ENCODE measurements around the gene GNAI3.

GNAI3 gene

GRCh38 chr1:109548321-109549267 is at the start of gene GNAI3:
TSS of gene GNAI3 (plus strand) at chr1:109548615. CDS start at chr1:109548721, 106 bp downstream.
- DNase-seq (ENCODE audit: low spot score), result peak; percentile 97

GRCh38 chr1:109499081-109499480 is 49.3 kb upstream of the GNAI3 start:
- no peak for DNase-seq (ENCODE audit: low spot score)

- DNase-seq (ENCODE audit: low spot score), result no peak
These were observed 48.5 kb upstream of the GNAI3 start for GRCh38 chr1:109499661-109500536.

DNA sequence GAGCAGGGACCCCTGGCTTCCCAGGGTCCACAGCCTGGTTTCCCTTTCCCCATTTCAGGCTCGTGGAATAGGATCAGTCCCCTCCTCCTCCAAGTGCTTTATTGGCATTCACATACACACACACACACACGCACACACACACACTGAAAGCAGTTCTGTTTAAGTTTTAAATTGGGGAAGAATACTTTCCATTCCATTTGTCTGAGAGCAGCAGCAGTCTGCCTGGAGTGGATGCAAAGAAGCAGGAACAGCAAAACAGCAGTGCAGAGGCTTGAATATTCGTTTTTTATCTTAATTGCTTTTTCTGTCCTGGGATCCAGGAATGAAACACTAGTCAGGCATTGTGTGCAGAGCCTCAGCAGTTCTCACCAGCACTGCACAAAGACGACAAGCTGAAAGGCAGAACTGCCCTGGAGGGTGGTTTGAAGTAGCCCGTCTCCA is 47.5 kb upstream of the GNAI3 start:
- DNase-seq (ENCODE audit: low spot score), result no peak

DNA sequence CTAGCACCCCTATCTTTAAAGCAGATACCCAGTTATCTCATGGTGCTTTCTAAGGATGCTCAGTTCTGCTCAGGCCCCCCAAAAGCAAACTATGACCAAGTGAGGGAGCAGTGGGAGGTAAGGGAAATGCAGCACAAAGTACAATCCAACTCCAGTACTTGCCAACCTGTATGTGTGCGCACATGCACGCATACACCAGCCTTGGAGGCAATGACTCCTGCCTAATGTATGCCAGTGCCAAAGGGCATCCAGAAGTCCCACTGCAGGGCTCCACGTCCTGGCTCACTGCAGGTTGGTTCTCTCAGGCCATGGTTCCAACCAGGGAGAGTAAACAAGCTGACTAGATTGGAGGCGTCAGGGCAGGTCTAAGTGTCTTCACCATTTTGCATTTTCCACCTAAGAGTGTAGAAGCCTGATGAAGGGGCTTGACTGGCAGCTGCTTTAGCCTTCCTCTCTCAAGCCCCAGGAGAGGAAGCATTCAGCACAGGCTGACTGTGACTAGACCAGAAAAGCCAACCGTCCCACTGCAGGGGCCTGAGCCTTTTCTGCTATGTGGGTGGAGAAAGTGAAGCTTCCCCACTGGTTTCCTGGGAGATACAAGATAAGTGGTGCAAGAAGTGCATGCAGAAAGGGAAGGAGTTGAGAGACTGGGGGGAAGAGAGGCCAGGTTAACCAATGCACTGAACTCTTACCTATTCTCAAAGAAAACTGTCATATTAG is 46.6 kb upstream of the GNAI3 start:
- no peak for DNase-seq (ENCODE audit: low spot score)

DNA sequence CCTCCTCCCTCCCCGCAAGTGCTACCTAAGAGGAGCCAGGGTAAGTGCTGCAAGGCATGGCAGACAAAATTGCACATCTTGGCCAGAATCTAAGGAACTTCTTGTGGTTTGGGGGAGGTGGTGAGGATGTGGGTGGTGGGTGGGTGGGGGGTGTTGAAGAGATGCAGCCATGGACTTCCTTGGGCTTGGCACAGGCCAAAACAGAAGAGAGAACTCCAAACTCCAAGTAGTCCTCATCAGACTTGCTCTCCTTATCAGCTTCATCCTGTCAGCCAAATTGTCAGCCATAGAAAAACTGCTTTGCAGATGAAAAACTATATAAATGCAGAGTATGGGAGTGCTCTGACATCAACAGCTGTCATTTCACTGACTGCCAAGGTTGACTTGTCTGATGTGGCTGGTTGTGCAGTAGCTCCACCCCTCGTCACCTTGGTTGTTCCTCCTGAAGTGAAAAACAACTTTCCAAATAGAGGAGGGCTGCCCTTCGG is 46.0 kb upstream of the GNAI3 start:
- DNase-seq (ENCODE audit: low spot score), result no peak

- DNase-seq (ENCODE audit: low spot score), result no peak
These were observed 44.5 kb upstream of the GNAI3 start for GRCh38 chr1:109503935-109504334.

GRCh38 chr1:109504974-109505373 is 43.4 kb upstream of the GNAI3 start:
- DNase-seq (ENCODE audit: low spot score), result no peak

DNA sequence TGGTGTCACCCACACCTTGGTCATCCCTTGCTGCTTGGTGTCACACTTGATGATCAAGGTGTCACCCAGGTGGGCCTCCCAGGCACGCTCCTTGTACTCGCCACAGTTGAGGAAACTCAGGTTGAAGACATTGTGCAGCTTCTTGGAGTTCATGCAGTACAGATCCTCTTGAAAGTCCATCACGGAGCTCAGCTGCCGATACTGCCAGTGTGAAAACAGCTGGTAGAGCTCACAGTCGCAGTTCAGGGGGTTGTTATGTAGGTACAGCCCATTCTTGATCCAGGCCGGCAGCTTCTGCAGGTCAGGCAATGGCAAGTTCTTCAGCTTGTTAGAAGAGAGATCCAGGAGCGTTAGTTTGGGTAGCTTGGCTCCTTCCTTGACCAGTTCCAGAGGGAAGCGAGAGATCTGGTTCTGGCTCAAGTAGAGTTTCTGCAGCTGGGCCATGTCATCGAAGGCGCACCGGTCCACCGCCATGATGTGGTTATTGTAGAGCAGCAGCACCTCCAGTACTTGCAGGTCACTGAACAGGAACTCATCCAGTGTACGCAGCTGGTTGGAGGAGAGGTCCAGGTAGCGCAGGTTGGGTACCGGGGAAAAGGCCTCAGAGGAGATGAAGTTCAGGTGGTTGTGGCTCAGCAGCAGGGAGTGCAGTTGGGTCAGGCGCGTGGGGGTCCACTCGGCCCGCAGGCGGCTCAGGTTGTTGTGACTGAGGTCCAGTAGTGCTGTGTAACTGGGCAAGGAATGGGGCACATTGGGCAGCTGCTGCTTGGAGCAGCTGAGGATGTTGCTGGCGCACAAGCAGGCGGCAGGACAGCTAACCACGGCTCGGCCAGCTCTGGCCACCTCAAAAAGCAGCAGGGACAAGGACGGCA is 40.2 kb upstream of the GNAI3 start:
- DNase-seq (ENCODE audit: low spot score), result no peak

GRCh38 chr1:109508873-109509175 is 39.6 kb upstream of the GNAI3 start:
- DNase-seq (ENCODE audit: low spot score), result no peak

DNA sequence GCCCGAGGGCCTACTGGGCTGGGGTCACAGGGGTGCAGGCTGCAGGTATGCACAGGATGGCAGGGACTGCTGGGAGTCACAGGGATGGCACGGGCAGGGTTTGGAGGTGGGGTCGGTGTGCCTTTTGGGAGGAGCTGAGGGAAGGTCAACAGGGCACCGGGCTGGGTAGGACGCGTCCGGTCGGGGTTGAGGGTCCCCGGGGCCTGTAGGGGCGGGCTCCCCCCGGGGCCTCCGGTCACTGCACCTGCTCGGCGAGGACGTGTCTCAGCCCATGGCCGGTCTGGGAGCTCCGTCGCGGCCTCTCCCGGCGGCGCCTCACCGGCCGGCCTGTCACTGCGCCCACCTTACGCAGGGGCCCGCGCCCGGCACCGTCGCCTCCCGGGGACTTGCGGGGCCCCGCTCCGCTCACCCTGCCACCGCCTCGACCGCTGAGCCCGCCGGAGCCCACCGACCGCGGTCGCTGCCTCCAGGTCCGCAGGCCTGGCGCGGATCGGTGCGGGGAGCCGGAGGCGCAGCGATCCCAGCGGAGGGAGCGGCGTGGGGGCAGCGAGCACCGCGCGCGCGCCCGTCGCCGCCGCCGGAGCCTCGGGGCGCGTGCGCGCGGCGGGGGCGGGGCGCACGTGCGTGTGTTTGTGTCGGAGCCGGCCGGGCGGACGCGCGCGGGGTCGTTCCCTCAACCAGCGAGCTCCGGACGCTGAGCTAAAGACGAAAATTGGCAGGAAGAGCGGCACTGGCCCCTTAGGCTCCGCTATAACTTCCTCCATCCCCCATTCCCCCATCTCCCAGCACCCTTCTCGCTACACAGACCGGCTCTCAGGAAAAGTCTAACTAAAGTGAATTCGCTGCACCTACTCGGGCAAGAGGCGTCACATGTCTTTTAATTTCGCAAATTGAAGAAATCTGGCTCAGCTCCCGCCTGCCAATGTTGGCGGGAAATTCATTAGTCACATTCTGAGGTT is 39.0 kb upstream of the GNAI3 start, which contains the start of gene AMIGO1:
Gene AMIGO1 (minus strand): TSS at position 552 of the 959 bp plus-strand sequence. CDS start 815 bp downstream, outside the sequence.
- peak; percentile 81 for DNase-seq (ENCODE audit: low spot score)

GRCh38 chr1:109513110-109513710 is 35.2 kb upstream of the GNAI3 start:
- no peak for DNase-seq (ENCODE audit: low spot score)

DNA sequence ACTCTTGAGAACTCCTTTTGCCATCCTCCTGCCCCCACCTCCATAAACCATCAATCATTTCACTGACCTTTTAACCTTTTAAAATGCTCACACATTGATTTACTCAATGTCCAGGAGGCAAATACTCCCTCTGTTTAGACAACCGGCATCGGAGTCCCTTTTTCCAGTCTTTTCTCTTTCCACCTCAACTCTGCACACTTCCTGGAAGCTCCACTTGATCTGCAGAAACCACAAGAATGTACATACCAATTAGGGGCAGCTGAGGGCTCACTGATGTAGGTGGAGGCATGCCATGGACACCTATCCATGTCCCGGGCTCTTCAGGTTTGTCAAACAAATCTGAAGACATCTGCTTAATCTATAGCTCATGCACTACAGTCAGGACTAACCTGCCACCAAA is 33.6 kb upstream of the GNAI3 start:
- no peak for DNase-seq (ENCODE audit: low spot score)

GRCh38 chr1:109516872-109517271 is 31.5 kb upstream of the GNAI3 start:
- DNase-seq (ENCODE audit: low spot score), result no peak

GRCh38 chr1:109517337-109517736 is 31.1 kb upstream of the GNAI3 start:
- DNase-seq (ENCODE audit: low spot score), result no peak

- DNase-seq (ENCODE audit: low spot score), result no peak
These were observed 27.1 kb upstream of the GNAI3 start for GRCh38 chr1:109521002-109521951.

- no peak for DNase-seq (ENCODE audit: low spot score)
These were observed 26.4 kb upstream of the GNAI3 start for GRCh38 chr1:109522026-109522425.

GRCh38 chr1:109523706-109524105 is 24.7 kb upstream of the GNAI3 start:
- DNase-seq (ENCODE audit: low spot score), result no peak
